OCI-LY7 (cell line): ENCODE measurements around the gene HIVEP3. TPM values are rescaled to one million over a fixed set of nuclear protein-coding genes. Genes with fewer than 3 reads are reported as not detected.

Source experiments
- BruUV-seq: library from RNA; stranded (reverse); fragments of 400-500 nt; replicated peaks from 2 replicates; lab custom pipeline; 2021; lab: Mats Ljungman, UMichigan
- CTCF ChIA-PET: fragments of 300-600 bp; sonication (Branson Sonifier 250); formaldehyde crosslinking; loops from one replicate; lab custom pipeline; 2022; ENCODE audit warnings: antibody characterized with exemption; ENCODE audit not compliant: unreplicated experiment; lab: Charles Lee
- POLR2A ChIA-PET: fragments of 300-600 bp; sonication (Branson Sonifier 250); formaldehyde crosslinking; loops from one replicate; lab custom pipeline; 2022; ENCODE audit warnings: antibody characterized with exemption; lab: Charles Lee
- DNase-seq: peaks from one replicate; pipeline ENCODE4 v3.0.0-alpha.2; 2015; ENCODE audit warnings: low spot score
- H2AFZ ChIP-seq: fragments of 200-600 bp; sonication (generic), shearing (Covaris generic); 2 replicates; pipeline ENCODE4 v1.6.1; 2014; ENCODE audit warnings: mild to moderate bottlenecking, antibody characterized with exemption, low read length, moderate library complexity
- H3K27ac ChIP-seq: fragments of 200-600 bp; sonication (generic); 2 replicates; pipeline ENCODE4 v1.5.1; 2014; ENCODE audit warnings: mixed run types, low read depth, mild to moderate bottlenecking, moderate library complexity, low read length, inconsistent platforms; ENCODE audit not compliant: poor library complexity, severe bottlenecking
- H3K36me3 ChIP-seq: fragments of 200-600 bp; sonication (generic); 2 replicates; pipeline ENCODE4 v1.6.1; 2014; ENCODE audit warnings: mild to moderate bottlenecking, antibody characterized with exemption, low read length, moderate library complexity, mixed read lengths; ENCODE audit not compliant: insufficient read depth
- H3K4me1 ChIP-seq: fragments of 200-600 bp; sonication (generic); 2 replicates; pipeline ENCODE4 v1.5.1; 2014; ENCODE audit warnings: mild to moderate bottlenecking, low read length; ENCODE audit not compliant: insufficient read depth, poor library complexity, severe bottlenecking
- H3K4me2 ChIP-seq: fragments of 200-600 bp; sonication (generic); 2 replicates; pipeline ENCODE4 v1.6.1; 2014; ENCODE audit warnings: mild to moderate bottlenecking, low read length
- H3K4me3 ChIP-seq: fragments of 200-600 bp; sonication (generic); 2 replicates; pipeline ENCODE4 v1.5.1; 2014; ENCODE audit warnings: mild to moderate bottlenecking, low read depth, low read length; ENCODE audit not compliant: poor library complexity, severe bottlenecking
- H3K79me2 ChIP-seq: fragments of 200-600 bp; sonication (generic); 2 replicates; pipeline ENCODE4 v1.6.1; 2016; ENCODE audit warnings: low read depth, mild to moderate bottlenecking, low read length, moderate library complexity, mixed read lengths; ENCODE audit not compliant: insufficient read depth
- H3K9me2 ChIP-seq: fragments of 200-600 bp; sonication (generic); 2 replicates; pipeline ENCODE4 v1.6.1; 2016; ENCODE audit warnings: mild to moderate bottlenecking, low read length, mixed read lengths; ENCODE audit not compliant: insufficient read depth
- H3K9me3 ChIP-seq: fragments of 200-600 bp; sonication (generic); 2 replicates; pipeline ENCODE4 v1.6.1; 2014; ENCODE audit warnings: mild to moderate bottlenecking, mixed run types, low read length, mixed read lengths
- H4K20me1 ChIP-seq: fragments of 200-600 bp; sonication (generic); 2 replicates; pipeline ENCODE4 v1.6.1; 2014; ENCODE audit warnings: mild to moderate bottlenecking, antibody characterized with exemption, low read length, moderate library complexity, mixed read lengths; ENCODE audit not compliant: insufficient read depth
- CTCF ChIP-seq: fragments of 200-600 bp; sonication (generic); conservative IDR thresholded peaks from 2 replicates; pipeline ENCODE4 v1.5.1; 2014; ENCODE audit warnings: mild to moderate bottlenecking, antibody characterized with exemption, low read length, moderate library complexity, mixed read lengths
- EZH2phosphoT487 ChIP-seq: fragments of 200-600 bp; sonication (generic); IDR thresholded peaks from 2 replicates; pipeline ENCODE4 v1.6.1; 2018; ENCODE audit warnings: low read depth, borderline replicate concordance, mild to moderate bottlenecking, mixed run types, antibody characterized with exemption, low read length, moderate library complexity, mixed read lengths
- intact Hi-C: fragments of 100-400 bp; cut with micrococcal nuclease; formaldehyde crosslinking; loops from one replicate; pipeline ENCODE4 v1.10.0; 2022; ENCODE audit not compliant: unreplicated experiment
- total RNA-seq, 2 experiments: library from RNA; depleted of rRNA in 1 of 2; stranded (reverse); fragments of >200 nt in 1 of 2; shearing (Covaris generic) in 1 of 2; gene quantifications; 2 replicates each; pipeline ENCODE4 v1.2.3, GENCODE V29; 2014 to 2022

Gene HIVEP3
- total RNA-seq, 2 experiments from 2014 or later, result 0.53 to 0.60 TPM

- BruUV-seq, result no TSS peak
- Histone ChIP-seq H3K9me3 (no peaks in the 10 kb centered on the region), H3K9me2 (no peaks in the 10 kb centered on the region), H3K27ac (no peak overlapping the region), H3K4me2 (no peak overlapping the region), H3K4me1 (peaks cover 14% of the 10 kb centered on the region), H4K20me1 (no peaks in the 10 kb centered on the region), H3K79me2 (no peaks in the 10 kb centered on the region), H3K36me3 (no peaks in the 10 kb centered on the region), H2AFZ (no peak overlapping the region), H3K4me3 (no peak overlapping the region)
- TF ChIP-seq CTCF (no peak), EZH2phosphoT487 (no peak)
- intact Hi-C loops, result no loop called here
- ChIA-PET POLR2A (no interaction called here), CTCF (no interaction called here)
- no peak for DNase-seq
Measured at GRCh38 chr1:41626616-41627375, 291.9 kb downstream of the HIVEP3 start.

GRCh38 chr1:41626146-41626545 is 292.6 kb downstream of the HIVEP3 start:
- Histone ChIP-seq H3K27ac (no peak overlapping the region), H4K20me1 (no peaks in the 10 kb centered on the region), H3K4me2 (no peak overlapping the region), H3K9me3 (no peaks in the 10 kb centered on the region), H2AFZ (no peak overlapping the region), H3K79me2 (no peaks in the 10 kb centered on the region), H3K4me3 (no peak overlapping the region), H3K36me3 (no peaks in the 10 kb centered on the region), H3K4me1 (peaks cover 14% of the 10 kb centered on the region), H3K9me2 (no peaks in the 10 kb centered on the region)
- no peak for DNase-seq
- CTCF ChIA-PET, result no interaction called here
- no TSS peak for BruUV-seq
- intact Hi-C loops, result no loop called here
- TF ChIP-seq EZH2phosphoT487 (no peak), CTCF (no peak)
- POLR2A ChIA-PET, result interaction anchor here (0.6 kb wide), 1 partner anchor 28 kb away, joined by 3 read pairs; no protein-coding TSS in a partner anchor

GRCh38 chr1:41623736-41624135 is 295.0 kb downstream of the HIVEP3 start:
- H3K4me2 ChIP-seq, result peak overlapping the region; percentile 37
- no peak overlapping the region for H3K27ac ChIP-seq
- H4K20me1 ChIP-seq, result no peaks in the 10 kb centered on the region
- H3K36me3 ChIP-seq, result no peaks in the 10 kb centered on the region
- no peaks in the 10 kb centered on the region for H3K79me2 ChIP-seq
- H2AFZ ChIP-seq, result no peak overlapping the region
- no peak overlapping the region for H3K4me3 ChIP-seq
- no peak for TF ChIP-seq CTCF
- no peak for TF ChIP-seq EZH2phosphoT487
- no peak for DNase-seq
- CTCF ChIA-PET, result no interaction called here
- H3K4me1 ChIP-seq, result peaks cover 14% of the 10 kb centered on the region
- H3K9me3 ChIP-seq, result no peaks in the 10 kb centered on the region
- BruUV-seq, result no TSS peak
- no peaks in the 10 kb centered on the region for H3K9me2 ChIP-seq
- POLR2A ChIA-PET, result no interaction called here
- intact Hi-C loops, result no loop called here
